Measurements from ENCODE around the gene KIZ.

GRCh38 chr20:21273755-21274386, 148.0 kb downstream of the KIZ start:
- TF ChIP-seq CTCF (IDR thresholded peaks at IDR 0.05) (no peak), POLR2AphosphoS5 (IDR thresholded peaks at IDR 0.05) (no peak), POLR2A (IDR thresholded peaks at IDR 0.05) (no peak), EP300 (IDR thresholded peaks at IDR 0.05) (no peak)

Data from upper lobe of left lung (tissue), 4 donors.